GM23338 (cell line): ENCODE measurements around the gene EIF2D.

Experiments used
- POLR2AphosphoS5 ChIP-seq: IDR thresholded peaks from 2 replicates; pipeline ENCODE4 v1.6.1; 2016; ENCODE audit warnings: antibody characterized with exemption, low read depth
- REST ChIP-seq: IDR thresholded peaks from one replicate; pipeline ENCODE4 v1.6.1; 2018; ENCODE audit warnings: antibody characterized with exemption; ENCODE audit not compliant: unreplicated experiment

GRCh38 chr1:206658981-206659273, 46.7 kb upstream of the EIF2D start:
- TF ChIP-seq POLR2AphosphoS5 (no peak), REST (no peak)
